ENCODE data around the gene SLC23A2. TPM values are rescaled to one million over a fixed set of nuclear protein-coding genes. Genes with fewer than 3 reads are reported as not detected.

The SLC23A2 gene
- total RNA-seq, 4 donors from 2014 or later: 3.6 to 15.1 (median 11.1) TPM

GRCh38 chr20:4844325-4844724, 157.0 kb downstream of the SLC23A2 start:
- no peaks in the 10 kb centered on the region for H3K9me3 ChIP-seq
- no peak for DNase-seq
- no peaks in the 10 kb centered on the region for H3K36me3 ChIP-seq
- no peak for TF ChIP-seq CTCF (IDR thresholded peaks at IDR 0.05)
- no peaks in the 10 kb centered on the region for H3K4me1 ChIP-seq
- H3K4me3 ChIP-seq: no peak overlapping the region
- intact Hi-C loops (cut with DNase I): no loop called here
- peaks cover 0 to 2% (median 0%) of the 10 kb centered on the region in 4 donors for H3K27me3 ChIP-seq
- no peak overlapping the region for H3K27ac ChIP-seq
- 77 to 84% methylated on average over 4 of the region's 4 CpGs for WGBS, 2 donors

- DNase-seq: no peak
- Histone ChIP-seq H3K4me1 (peaks cover 3 to 11% (median 6%) of the 10 kb centered on the region in 3 donors), H3K9me3 (no peaks in the 10 kb centered on the region), H3K36me3 (no peaks in the 10 kb centered on the region), H3K27ac (no peak overlapping the region), H3K4me3 (no peak overlapping the region), H3K27me3 (peaks cover 0 to 5% (median 0%) of the 10 kb centered on the region in 4 donors)
- WGBS, 2 donors: 29 to 75% methylated on average over 1 of the region's 1 CpG
- intact Hi-C loops (cut with DNase I): no loop called here
- no peak for TF ChIP-seq CTCF (IDR thresholded peaks at IDR 0.05)
- no peak for TF ChIP-seq POLR2A (IDR thresholded peaks at IDR 0.05)
These were observed 160.5 kb downstream of the SLC23A2 start for GRCh38 chr20:4840801-4841200.

- Histone ChIP-seq H3K4me3 (no peak overlapping the region), H3K4me1 (peaks cover 6 to 17% (median 6%) of the 10 kb centered on the region in 3 donors), H3K27me3 (peaks cover 0 to 5% (median 0%) of the 10 kb centered on the region in 4 donors), H3K36me3 (no peaks in the 10 kb centered on the region), H3K27ac (no peak overlapping the region), H3K9me3 (no peaks in the 10 kb centered on the region)
- DNase-seq: no peak
- WGBS, 2 donors: 58 to 79% methylated on average over 5 to 8 of the region's 8 CpGs
- intact Hi-C loops (cut with DNase I): no loop called here
- TF ChIP-seq POLR2A (IDR thresholded peaks at IDR 0.05): no peak
- TF ChIP-seq CTCF (IDR thresholded peaks at IDR 0.05): no peak
These were observed 162.8 kb downstream of the SLC23A2 start for GRCh38 chr20:4838526-4838925.

- Histone ChIP-seq H3K27ac (no peak overlapping the region), H3K4me1 (peaks cover 6 to 17% (median 6%) of the 10 kb centered on the region in 3 donors), H3K4me3 (no peak overlapping the region), H3K27me3 (peaks cover 0 to 5% (median 0%) of the 10 kb centered on the region in 4 donors), H3K36me3 (no peaks in the 10 kb centered on the region), H3K9me3 (no peaks in the 10 kb centered on the region)
- 75 to 89% methylated on average over 2 of the region's 2 CpGs for WGBS, 2 donors
- intact Hi-C loops (cut with DNase I): no loop called here
- DNase-seq: no peak
- TF ChIP-seq POLR2A (IDR thresholded peaks at IDR 0.05): no peak
- no peak for TF ChIP-seq CTCF (IDR thresholded peaks at IDR 0.05)
These were observed 163.6 kb downstream of the SLC23A2 start for GRCh38 chr20:4837760-4838159.

- Histone ChIP-seq H3K27me3 (peaks cover 0 to 5% (median 0%) of the 10 kb centered on the region in 4 donors), H3K27ac (peak overlapping the region in 1 of 4 donors; percentile 44), H3K36me3 (no peaks in the 10 kb centered on the region), H3K4me1 (peaks cover 6 to 17% (median 6%) of the 10 kb centered on the region in 3 donors), H3K9me3 (no peaks in the 10 kb centered on the region), H3K4me3 (no peak overlapping the region)
- DNase-seq: no peak
- 51% methylated on average over 4 of the region's 4 CpGs for WGBS, 2 donors
- no peak for TF ChIP-seq POLR2A (IDR thresholded peaks at IDR 0.05)
- TF ChIP-seq CTCF (IDR thresholded peaks at IDR 0.05): no peak
- intact Hi-C loops (cut with DNase I): no loop called here
These were observed 164.4 kb downstream of the SLC23A2 start for GRCh38 chr20:4836935-4837334.
